Neuronal stem cell (in vitro differentiated cells): ENCODE measurements around the gene LRG1.

Experiments
- DNase-seq: peaks from one replicate; pipeline ENCODE4 v3.0.0-alpha.2; 2013; ENCODE audit warnings: low spot score
- H2AFZ ChIP-seq: one replicate; pipeline ENCODE4 v1.6.1; 2013; ENCODE audit warnings: mild to moderate bottlenecking, low read length, inconsistent platforms
- H2AK5ac ChIP-seq: 2 replicates; pipeline ENCODE4 v1.6.1; 2013; ENCODE audit warnings: low read depth, mild to moderate bottlenecking, inconsistent platforms, low read length, moderate library complexity, mixed read lengths
- H2BK120ac ChIP-seq: 2 replicates; pipeline ENCODE4 v1.6.1; 2013; ENCODE audit warnings: low read depth, mild to moderate bottlenecking, inconsistent platforms, low read length, moderate library complexity, mixed read lengths
- H2BK12ac ChIP-seq: one replicate; pipeline ENCODE4 v1.6.1; 2013; ENCODE audit warnings: low read length, inconsistent platforms
- H2BK15ac ChIP-seq: 2 replicates; pipeline ENCODE4 v1.6.1; 2013; ENCODE audit warnings: mild to moderate bottlenecking, low read length, inconsistent platforms, mixed read lengths
- H2BK5ac ChIP-seq: one replicate; pipeline ENCODE4 v1.6.1; 2013; ENCODE audit warnings: inconsistent platforms, mild to moderate bottlenecking, low read length, moderate library complexity
- H3K14ac ChIP-seq: one replicate; pipeline ENCODE4 v1.6.1; 2013; ENCODE audit warnings: low read length, inconsistent platforms
- H3K18ac ChIP-seq: 2 replicates; pipeline ENCODE4 v1.6.1; 2013; ENCODE audit warnings: low read length, inconsistent platforms
- H3K23ac ChIP-seq: 2 replicates; pipeline ENCODE4 v1.6.1; 2013; ENCODE audit warnings: low read depth, mild to moderate bottlenecking, mixed read lengths, low read length, inconsistent platforms; ENCODE audit not compliant: poor library complexity
- H3K27ac ChIP-seq: replicated peaks from 3 replicates; pipeline ENCODE4 v1.5.1; 2013; ENCODE audit warnings: low read length, inconsistent platforms
- H3K27me3 ChIP-seq, 3 experiments: 2 replicates each; pipeline ENCODE4 v1.6.1; 2013; ENCODE audit warnings: low read length in 3 of 3, mild to moderate bottlenecking in 2 of 3, inconsistent platforms in 1 of 3, low read depth in 1 of 3, mixed read lengths in 1 of 3, moderate library complexity in 1 of 3; ENCODE audit not compliant: control insufficient read depth in 3 of 3, insufficient read depth in 3 of 3
- H3K36me3 ChIP-seq, 2 donors: replicated peaks in 1 of 2; 2 replicates each; pipeline ENCODE4 v1.6.1; 2013; ENCODE audit warnings: low read length in 2 of 2; ENCODE audit not compliant: control insufficient read depth in 2 of 2, insufficient read depth in 2 of 2
- H3K4ac ChIP-seq: 2 replicates; pipeline ENCODE4 v1.6.1; 2013; ENCODE audit warnings: inconsistent platforms, mild to moderate bottlenecking, low read length, moderate library complexity
- H3K4me1 ChIP-seq, 2 donors: 1 replicate in 1 of 2; 2 replicates in 1 of 2; pipeline ENCODE4 v1.6.1; 2013; ENCODE audit warnings: low read length in 2 of 2, low read depth in 1 of 2; ENCODE audit not compliant: control insufficient read depth in 2 of 2, insufficient read depth in 1 of 2
- H3K4me2 ChIP-seq: one replicate; pipeline ENCODE4 v1.6.1; 2013; ENCODE audit warnings: mild to moderate bottlenecking, low read length, inconsistent platforms; ENCODE audit not compliant: insufficient read depth, poor library complexity, severe bottlenecking
- H3K4me3 ChIP-seq, 2 donors: 2 replicates each; pipeline ENCODE4 v1.5.1; 2013; ENCODE audit warnings: low read length in 2 of 2, mild to moderate bottlenecking in 2 of 2, inconsistent platforms in 1 of 2, moderate library complexity in 1 of 2
- H3K79me1 ChIP-seq: one replicate; pipeline ENCODE4 v1.6.1; 2013; ENCODE audit warnings: low read depth, mild to moderate bottlenecking, inconsistent platforms, low read length, moderate library complexity
- H3K9ac ChIP-seq: one replicate; pipeline ENCODE4 v1.6.1; 2013; ENCODE audit warnings: mild to moderate bottlenecking, low read depth, low read length, inconsistent platforms; ENCODE audit not compliant: poor library complexity
- H3K9me3 ChIP-seq, 2 donors: replicated peaks in 1 of 2; 2 replicates each; pipeline versions ENCODE3 to v1.6.1; 2013; ENCODE audit warnings: low read length in 2 of 2, mild to moderate bottlenecking in 2 of 2, inconsistent platforms in 1 of 2, low read depth in 1 of 2, mixed read lengths in 1 of 2, moderate library complexity in 1 of 2; ENCODE audit not compliant: control insufficient read depth in 2 of 2, insufficient read depth in 1 of 2
- H4K8ac ChIP-seq: one replicate; pipeline ENCODE4 v1.6.1; 2013; ENCODE audit warnings: low read depth, mild to moderate bottlenecking, inconsistent platforms, low read length, moderate library complexity
- H4K91ac ChIP-seq: one replicate; pipeline ENCODE4 v1.6.1; 2013; ENCODE audit warnings: low read length, low read depth, mild to moderate bottlenecking, inconsistent platforms; ENCODE audit not compliant: poor library complexity
- WGBS, 2 donors: extraction: QIAGEN DNeasy Blood & Tissue Kit; methylation state at CpG; one replicate each; pipeline ENCODE4 v1.1.7; 2013; ENCODE audit warnings: missing lambda C conversion rate in 2 of 2, mixed read lengths in 1 of 2; ENCODE audit not compliant: insufficient read length in 2 of 2, insufficient replicate concordance in 1 of 2; ENCODE audit errors: extremely low coverage in 2 of 2; 5-methylcytosine and 5-hydroxymethylcytosine counted together

LRG1 gene

GRCh38 chr19:4507150-4507452, 32.7 kb downstream of the LRG1 start:
- Histone ChIP-seq H4K91ac (no peak overlapping the region), H3K36me3 (peaks cover 23 to 26% of the 10 kb centered on the region in 2 donors), H3K4me3 (no peak overlapping the region), H3K4me1 (peaks cover 0 to 11% of the 10 kb centered on the region in 2 donors), H3K27ac (no peak overlapping the region), H2AFZ (no peak overlapping the region), H2BK5ac (no peak overlapping the region), H3K9ac (no peak overlapping the region), H2BK120ac (no peak overlapping the region), H2BK15ac (no peak overlapping the region), H3K14ac (no peak overlapping the region), H3K27me3 (peaks cover 0 to 4% (median 0%) of the 10 kb centered on the region in 3 experiments), H3K9me3 (no peaks in the 10 kb centered on the region), H3K79me1 (peaks cover 6% of the 10 kb centered on the region), H3K23ac (no peak overlapping the region), H3K4ac (no peak overlapping the region), H4K8ac (peak overlapping the region; percentile 17), H3K18ac (no peak overlapping the region), H2BK12ac (no peak overlapping the region), H2AK5ac (no peak overlapping the region), H3K4me2 (no peak overlapping the region)
- DNase-seq: no peak
- no CpG with 5 or more reads among the region's 12 CpGs for WGBS, 2 donors

GRCh38 chr19:4506449-4507149, 33.2 kb downstream of the LRG1 start:
- Histone ChIP-seq H2BK15ac (no peak overlapping the region), H3K4ac (no peak overlapping the region), H3K14ac (no peak overlapping the region), H3K27me3 (no peaks in the 10 kb centered on the region), H3K27ac (no peak overlapping the region), H3K23ac (no peak overlapping the region), H3K4me3 (peak overlapping the region in 1 of 2 donors; percentile 10), H4K8ac (peak overlapping the region; percentile 17), H3K4me2 (no peak overlapping the region), H2BK120ac (no peak overlapping the region), H3K9me3 (no peaks in the 10 kb centered on the region), H2AK5ac (no peak overlapping the region), H3K9ac (no peak overlapping the region), H3K4me1 (peaks cover 0 to 11% of the 10 kb centered on the region in 2 donors), H3K36me3 (peaks cover 25 to 30% of the 10 kb centered on the region in 2 donors), H2AFZ (no peak overlapping the region), H4K91ac (no peak overlapping the region), H2BK12ac (peak overlapping the region; percentile 41), H2BK5ac (peak overlapping the region; percentile 66), H3K79me1 (peaks cover 6% of the 10 kb centered on the region), H3K18ac (no peak overlapping the region)
- WGBS, 2 donors: no CpG with 5 or more reads among the region's 17 CpGs
- DNase-seq: no peak

- no peaks in the 10 kb centered on the region for H3K27me3 ChIP-seq
- H4K91ac ChIP-seq: no peak overlapping the region
- peak overlapping the region; percentile 61 for H2BK120ac ChIP-seq
- H2BK5ac ChIP-seq: peak overlapping the region; percentile 66
- H3K9ac ChIP-seq: no peak overlapping the region
- no peak overlapping the region for H2AK5ac ChIP-seq
- no peaks in the 10 kb centered on the region for H3K9me3 ChIP-seq
- H3K36me3 ChIP-seq: peaks cover 31 to 38% of the 10 kb centered on the region in 2 donors
- no peak overlapping the region for H3K18ac ChIP-seq
- H3K14ac ChIP-seq: no peak overlapping the region
- H2AFZ ChIP-seq: no peak overlapping the region
- peak overlapping the region; percentile 85 for H3K23ac ChIP-seq
- DNase-seq: no peak
- H3K4me3 ChIP-seq: peak overlapping the region in 1 of 2 donors; percentile 10
- H4K8ac ChIP-seq: no peak overlapping the region
- peaks cover 0 to 11% of the 10 kb centered on the region in 2 donors for H3K4me1 ChIP-seq
- H2BK12ac ChIP-seq: no peak overlapping the region
- H3K4ac ChIP-seq: no peak overlapping the region
- H2BK15ac ChIP-seq: no peak overlapping the region
- WGBS, 2 donors: no CpG with 5 or more reads among the region's 34 CpGs
- peaks cover 6% of the 10 kb centered on the region for H3K79me1 ChIP-seq
- no peak overlapping the region for H3K27ac ChIP-seq
- no peak overlapping the region for H3K4me2 ChIP-seq
These were observed 34.0 kb downstream of the LRG1 start for GRCh38 chr19:4505570-4506448.

- Histone ChIP-seq H3K4ac (no peak overlapping the region), H3K79me1 (peaks cover 6% of the 10 kb centered on the region), H3K4me1 (peaks cover 0 to 11% of the 10 kb centered on the region in 2 donors), H2AK5ac (no peak overlapping the region), H3K27me3 (no peaks in the 10 kb centered on the region), H2AFZ (no peak overlapping the region), H3K9ac (no peak overlapping the region), H2BK12ac (no peak overlapping the region), H4K91ac (no peak overlapping the region), H3K27ac (no peak overlapping the region), H3K14ac (no peak overlapping the region), H2BK15ac (no peak overlapping the region), H2BK120ac (peak overlapping the region; percentile 61), H3K9me3 (no peaks in the 10 kb centered on the region), H4K8ac (no peak overlapping the region), H3K4me3 (no peak overlapping the region), H3K18ac (no peak overlapping the region), H3K36me3 (peaks cover 34 to 45% of the 10 kb centered on the region in 2 donors), H3K4me2 (no peak overlapping the region), H2BK5ac (peak overlapping the region; percentile 66), H3K23ac (peak overlapping the region; percentile 85)
- WGBS, 2 donors: no CpG with 5 or more reads among the region's 15 CpGs
- DNase-seq: no peak
These were observed 34.8 kb downstream of the LRG1 start for GRCh38 chr19:4504891-4505569.
